T-cell (primary cell): ENCODE data around the gene CDK12. TPM values are rescaled to one million over a fixed set of nuclear protein-coding genes. Genes with fewer than 3 reads are reported as not detected.

Source experiments
- ATAC-seq, 4 experiments: fragments of 200-7000 bp in 3 of 4; fragments of 150-1000 bp in 1 of 4; cut with Tn5 transposase; replicated peaks in 1 of 4; 1 replicate in 3 of 4; 2 replicates in 1 of 4; pipeline ENCODE4 v1.10.0; 2021; ENCODE audit warnings: moderate library complexity in 3 of 4, mild to moderate bottlenecking in 2 of 4, moderate number of reproducible peaks in 1 of 4
- CTCF ChIA-PET, 2 donors: fragments of 300-600 bp; sonication (Branson Sonifier 250); formaldehyde crosslinking; loops; one replicate each; lab custom pipeline; 2022; ENCODE audit warnings: antibody characterized with exemption in 2 of 2; lab: Charles Lee
- POLR2A ChIA-PET, 2 donors: fragments of 300-600 bp; sonication (Branson Sonifier 250); formaldehyde crosslinking; loops; one replicate each; lab custom pipeline; 2022; ENCODE audit warnings: antibody characterized with exemption in 2 of 2; lab: Charles Lee
- DNase-seq, 35 experiments: peaks; one replicate each; pipeline versions ENCODE4 v3.0.0 to v3.0.0-alpha.2; 2013 to 2023
- H3K27ac ChIP-seq: one replicate; pipeline ENCODE4 v1.5.1; 2013; ENCODE audit warnings: low read length
- H3K27me3 ChIP-seq, 2 experiments: replicated peaks in 1 of 2; 1 replicate in 1 of 2; 2 replicates in 1 of 2; pipeline versions ENCODE4 v1.6.1 to v1.7.0; 2013; ENCODE audit warnings: low read length in 1 of 2, mixed read lengths in 1 of 2; ENCODE audit not compliant: control insufficient read depth in 2 of 2, insufficient read depth in 2 of 2; ENCODE audit errors: extremely low read depth in 1 of 2
- H3K36me3 ChIP-seq, 2 donors: 1 replicate in 1 of 2; 2 replicates in 1 of 2; pipeline versions ENCODE4 v1.6.1 to v1.7.0; 2013; ENCODE audit warnings: low read length in 1 of 2; ENCODE audit not compliant: control insufficient read depth in 2 of 2, insufficient read depth in 1 of 2; ENCODE audit errors: extremely low read depth in 1 of 2
- H3K4me1 ChIP-seq, 2 experiments: 1 replicate in 1 of 2; 2 replicates in 1 of 2; pipeline versions ENCODE4 v1.6.1 to v1.7.0; 2013; ENCODE audit warnings: low read length in 2 of 2, mixed read lengths in 1 of 2; ENCODE audit not compliant: insufficient read depth in 2 of 2, control insufficient read depth in 1 of 2; ENCODE audit errors: extremely low read depth in 1 of 2
- H3K4me3 ChIP-seq, 2 donors: 1 replicate in 1 of 2; 2 replicates in 1 of 2; pipeline versions ENCODE4 v1.5.1 to v1.7.0; 2013; ENCODE audit warnings: mild to moderate bottlenecking in 2 of 2, low read length in 1 of 2, moderate library complexity in 1 of 2; ENCODE audit not compliant: control insufficient read depth in 1 of 2; ENCODE audit errors: extremely low read depth in 1 of 2
- H3K9me3 ChIP-seq: 2 replicates; pipeline ENCODE4 v1.7.0; 2013
- H3K27ac Mint-ChIP-seq, 2 donors: one replicate each; pipeline ENCODE4 v1.8.0; 2020 to 2021; ENCODE audit warnings: mild to moderate bottlenecking in 2 of 2, mixed read lengths in 2 of 2
- H3K27me3 Mint-ChIP-seq, 2 donors: one replicate each; pipeline ENCODE4 v1.8.0; 2021 to 2022; ENCODE audit warnings: mixed read lengths in 2 of 2
- H3K36me3 Mint-ChIP-seq: one replicate; pipeline ENCODE4 v1.8.0; 2021; ENCODE audit warnings: mixed read lengths
- H3K4me1 Mint-ChIP-seq, 3 donors: one replicate each; pipeline ENCODE4 v1.8.0; 2020 to 2022; ENCODE audit warnings: mixed read lengths in 3 of 3, mild to moderate bottlenecking in 1 of 3
- H3K4me3 Mint-ChIP-seq, 3 donors: one replicate each; pipeline ENCODE4 v1.8.0; 2020 to 2022; ENCODE audit warnings: mild to moderate bottlenecking in 3 of 3, mixed read lengths in 3 of 3, moderate library complexity in 3 of 3
- H3K9me3 Mint-ChIP-seq, 3 donors: one replicate each; pipeline ENCODE4 v1.8.0; 2020 to 2022; ENCODE audit warnings: mixed read lengths in 3 of 3
- WGBS: methylation state at CpG from one replicate; pipeline ENCODE4 v1.1.5; 2013; ENCODE audit warnings: missing lambda C conversion rate; ENCODE audit not compliant: insufficient coverage; 5-methylcytosine and 5-hydroxymethylcytosine counted together
- total RNA-seq, 35 experiments: library from RNA in 6 of 35; stranded (reverse) in 6 of 35; fragments of 120-200 nt in 1 of 35; gene quantifications; one replicate each; pipeline versions ENCODE4 v1.2.1 to v1.2.4 and lab custom pipeline; 2013 to 2026

The CDK12 gene
- total RNA-seq, 5 donors from 2014 or later (not counting 1 experiment from before 2014, with no cell fraction given), result 95.6 to 108 (median 104) TPM

- CTCF ChIA-PET, result interaction anchor here in 1 of 2 donors (0.5 kb wide), 1 partner anchor 36 kb away, joined by 4 read pairs; no protein-coding TSS in a partner anchor
- 100% methylated on average over 1 of the region's 2 CpGs for WGBS
- no peaks in the 10 kb centered on the region for H3K4me1 ChIP-seq
Measured at GRCh38 chr17:39508987-39509386, 47.7 kb downstream of the CDK12 start.

GRCh38 chr17:39513309-39513708 lies 52.0 kb downstream of the CDK12 start:
- H3K27ac ChIP-seq, result no peak overlapping the region
- ATAC-seq, result no peak
- WGBS, result no CpG with 5 or more reads among the region's 3 CpGs
- DNase-seq, result no peak
- peaks cover 0 to 4% (median 0%) of the 10 kb centered on the region in 3 donors for H3K4me1 Mint-ChIP-seq
- no peaks in the 10 kb centered on the region for H3K9me3 Mint-ChIP-seq
- H3K36me3 ChIP-seq, result peaks cover 3 to 86% of the 10 kb centered on the region in 2 donors
- no peaks in the 10 kb centered on the region for H3K4me1 ChIP-seq
- no peak overlapping the region for H3K4me3 ChIP-seq
- CTCF ChIA-PET, result interaction anchor here in 1 of 2 donors (0.5 kb wide), 1 partner anchor 229 kb away, joined by 3 read pairs; no protein-coding TSS in a partner anchor
- POLR2A ChIA-PET, result no interaction called here
- H3K4me3 Mint-ChIP-seq, result no peak overlapping the region
- peak overlapping the region in 1 of 2 donors; percentile 8 for H3K27ac Mint-ChIP-seq
- no peaks in the 10 kb centered on the region for H3K27me3 Mint-ChIP-seq
- H3K9me3 ChIP-seq, result no peaks in the 10 kb centered on the region
- peaks cover 61% of the 10 kb centered on the region for H3K36me3 Mint-ChIP-seq
- H3K27me3 ChIP-seq, result no peaks in the 10 kb centered on the region

More at GRCh38 chr17:39508987-39509386, 47.7 kb downstream of the CDK12 start:
- Histone ChIP-seq H3K4me3 (no peak overlapping the region), H3K27me3 (no peaks in the 10 kb centered on the region), H3K9me3 (no peaks in the 10 kb centered on the region), H3K36me3 (peaks cover 3 to 76% of the 10 kb centered on the region in 2 donors), H3K27ac (no peak overlapping the region)
- Mint-ChIP-seq H3K4me1 (peaks cover 1 to 4% (median 2%) of the 10 kb centered on the region in 3 donors), H3K36me3 (peaks cover 51% of the 10 kb centered on the region), H3K9me3 (no peaks in the 10 kb centered on the region), H3K27me3 (no peaks in the 10 kb centered on the region), H3K4me3 (no peak overlapping the region), H3K27ac (no peak overlapping the region)
- ATAC-seq (no peak), DNase-seq (no peak)
- POLR2A ChIA-PET, result no interaction called here

- peaks cover 7 to 85% of the 10 kb centered on the region in 2 donors for H3K36me3 ChIP-seq
- H3K36me3 Mint-ChIP-seq, result peaks cover 61% of the 10 kb centered on the region
- no peaks in the 10 kb centered on the region for H3K9me3 Mint-ChIP-seq
- peaks cover 0 to 4% (median 0%) of the 10 kb centered on the region in 3 donors for H3K4me1 Mint-ChIP-seq
- H3K27me3 Mint-ChIP-seq, result no peaks in the 10 kb centered on the region
- ATAC-seq (no peak), DNase-seq (no peak)
- ChIA-PET CTCF (interaction anchor here in 1 of 2 donors (0.5 kb wide), 1 partner anchor 229 kb away, joined by 3 read pairs; no protein-coding TSS in a partner anchor), POLR2A (no interaction called here)
- H3K9me3 ChIP-seq, result no peaks in the 10 kb centered on the region
- H3K4me1 ChIP-seq, result no peaks in the 10 kb centered on the region
- WGBS, result no CpG with 5 or more reads among the region's 5 CpGs
- no peak overlapping the region for H3K27ac ChIP-seq
- no peaks in the 10 kb centered on the region for H3K27me3 ChIP-seq
- no peak overlapping the region for H3K4me3 Mint-ChIP-seq
- no peak overlapping the region for H3K27ac Mint-ChIP-seq
- no peak overlapping the region for H3K4me3 ChIP-seq
Measured at GRCh38 chr17:39513915-39514314, 52.6 kb downstream of the CDK12 start.

GRCh38 chr17:39517224-39517623 lies 55.9 kb downstream of the CDK12 start:
- DNase-seq (no peak), ATAC-seq (no peak)
- Mint-ChIP-seq H3K4me3 (no peak overlapping the region), H3K27ac (no peak overlapping the region), H3K27me3 (no peaks in the 10 kb centered on the region), H3K9me3 (no peaks in the 10 kb centered on the region), H3K36me3 (peaks cover 41% of the 10 kb centered on the region), H3K4me1 (no peaks in the 10 kb centered on the region)
- 100% methylated on average over 5 of the region's 7 CpGs for WGBS
- Histone ChIP-seq H3K27me3 (no peaks in the 10 kb centered on the region), H3K36me3 (peaks cover 8 to 91% of the 10 kb centered on the region in 2 donors), H3K27ac (no peak overlapping the region), H3K9me3 (no peaks in the 10 kb centered on the region), H3K4me3 (no peak overlapping the region), H3K4me1 (no peaks in the 10 kb centered on the region)
- ChIA-PET POLR2A (no interaction called here), CTCF (no interaction called here)

GRCh38 chr17:39525801-39526506 lies 64.7 kb downstream of the CDK12 start:
- H3K27ac Mint-ChIP-seq, result no peak overlapping the region
- no peaks in the 10 kb centered on the region for H3K4me1 Mint-ChIP-seq
- H3K4me3 Mint-ChIP-seq, result no peak overlapping the region
- peaks cover 50% of the 10 kb centered on the region for H3K36me3 Mint-ChIP-seq
- POLR2A ChIA-PET, result no interaction called here
- Histone ChIP-seq H3K9me3 (no peaks in the 10 kb centered on the region), H3K27ac (no peak overlapping the region), H3K4me1 (no peaks in the 10 kb centered on the region), H3K4me3 (no peak overlapping the region), H3K27me3 (no peaks in the 10 kb centered on the region), H3K36me3 (peaks cover 17 to 93% of the 10 kb centered on the region in 2 donors)
- H3K27me3 Mint-ChIP-seq, result no peaks in the 10 kb centered on the region
- WGBS, result 94% methylated on average over 5 of the region's 6 CpGs
- ATAC-seq (no peak), DNase-seq (no peak)
- CTCF ChIA-PET, result interaction anchor here in 1 of 2 donors (0.9 kb wide), 1 partner anchor 15 kb away, joined by 3 read pairs; no protein-coding TSS in a partner anchor
- no peaks in the 10 kb centered on the region for H3K9me3 Mint-ChIP-seq

- ATAC-seq (peak in 1 of 4 experiments; percentile 34), DNase-seq (peak in 1 of 35 experiments; percentile 34)
- Histone ChIP-seq H3K36me3 (peaks cover 21 to 90% of the 10 kb centered on the region in 2 donors), H3K27ac (no peak overlapping the region), H3K9me3 (no peaks in the 10 kb centered on the region), H3K27me3 (no peaks in the 10 kb centered on the region), H3K4me1 (no peaks in the 10 kb centered on the region), H3K4me3 (no peak overlapping the region)
- no peaks in the 10 kb centered on the region for H3K27me3 Mint-ChIP-seq
- POLR2A ChIA-PET, result no interaction called here
- no peak overlapping the region for H3K4me3 Mint-ChIP-seq
- peaks cover 60% of the 10 kb centered on the region for H3K36me3 Mint-ChIP-seq
- WGBS, result 97% methylated on average over 5 of the region's 7 CpGs
- CTCF ChIA-PET, result no interaction called here
- peaks cover 0 to 6% (median 5%) of the 10 kb centered on the region in 3 donors for H3K4me1 Mint-ChIP-seq
- H3K9me3 Mint-ChIP-seq, result no peaks in the 10 kb centered on the region
- no peak overlapping the region for H3K27ac Mint-ChIP-seq
Measured at GRCh38 chr17:39527220-39527813, 66.0 kb downstream of the CDK12 start.
